OCI-LY7 (cell line): ENCODE data around the gene KCNQ1.

Experiments
- EZH2phosphoT487 ChIP-seq: fragments of 200-600 bp; sonication (generic); IDR thresholded peaks from 2 replicates; pipeline ENCODE4 v1.6.1; 2018; ENCODE audit warnings: low read depth, borderline replicate concordance, mild to moderate bottlenecking, mixed run types, antibody characterized with exemption, low read length, moderate library complexity, mixed read lengths
- TF ChIP-seq, protein P1 (sequence below): fragments of 200-600 bp; sonication (generic); conservative IDR thresholded peaks from 2 replicates; pipeline ENCODE4 v1.5.1; 2014; ENCODE audit warnings: mild to moderate bottlenecking, antibody characterized with exemption, low read length, moderate library complexity, mixed read lengths

DNA sequence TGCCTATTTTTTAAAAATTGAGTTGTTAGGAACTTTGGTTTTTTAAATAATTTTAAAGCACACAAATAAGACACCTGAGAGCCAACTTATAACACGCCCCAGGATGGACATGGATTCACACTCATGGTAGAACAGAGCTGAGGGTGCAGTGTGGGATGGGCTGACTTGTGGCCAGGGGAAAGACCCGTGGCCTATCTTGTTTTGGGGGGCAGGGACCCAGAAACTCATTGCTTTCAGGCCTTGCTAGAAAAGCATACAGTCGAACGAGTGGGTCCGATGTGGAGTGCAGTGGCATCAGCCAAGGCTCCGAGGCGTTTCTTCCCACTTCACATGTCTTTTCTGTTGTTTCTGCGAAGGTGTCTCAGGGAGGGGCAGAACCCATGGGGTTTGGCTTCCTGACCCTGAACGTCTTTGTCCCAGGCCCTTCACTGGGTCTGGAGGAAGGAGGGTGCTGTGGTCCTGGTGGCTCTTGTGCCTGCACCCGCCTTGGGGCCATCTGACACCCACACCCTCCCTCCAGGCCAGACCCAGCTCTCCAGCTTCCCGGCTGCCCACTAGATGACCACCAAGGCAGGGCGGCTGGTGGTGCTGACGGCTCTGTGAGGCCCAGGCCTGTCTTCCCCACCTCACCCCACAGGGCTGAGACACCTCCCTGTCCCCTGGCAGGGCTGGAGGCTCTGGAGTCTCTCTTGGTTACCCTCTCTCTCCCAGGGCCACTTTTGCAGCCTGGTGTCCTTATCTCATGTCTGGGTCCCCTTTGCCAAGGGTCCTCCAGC lies 120.8 kb downstream of the KCNQ1 start:
- TF ChIP-seq, protein P1, sequence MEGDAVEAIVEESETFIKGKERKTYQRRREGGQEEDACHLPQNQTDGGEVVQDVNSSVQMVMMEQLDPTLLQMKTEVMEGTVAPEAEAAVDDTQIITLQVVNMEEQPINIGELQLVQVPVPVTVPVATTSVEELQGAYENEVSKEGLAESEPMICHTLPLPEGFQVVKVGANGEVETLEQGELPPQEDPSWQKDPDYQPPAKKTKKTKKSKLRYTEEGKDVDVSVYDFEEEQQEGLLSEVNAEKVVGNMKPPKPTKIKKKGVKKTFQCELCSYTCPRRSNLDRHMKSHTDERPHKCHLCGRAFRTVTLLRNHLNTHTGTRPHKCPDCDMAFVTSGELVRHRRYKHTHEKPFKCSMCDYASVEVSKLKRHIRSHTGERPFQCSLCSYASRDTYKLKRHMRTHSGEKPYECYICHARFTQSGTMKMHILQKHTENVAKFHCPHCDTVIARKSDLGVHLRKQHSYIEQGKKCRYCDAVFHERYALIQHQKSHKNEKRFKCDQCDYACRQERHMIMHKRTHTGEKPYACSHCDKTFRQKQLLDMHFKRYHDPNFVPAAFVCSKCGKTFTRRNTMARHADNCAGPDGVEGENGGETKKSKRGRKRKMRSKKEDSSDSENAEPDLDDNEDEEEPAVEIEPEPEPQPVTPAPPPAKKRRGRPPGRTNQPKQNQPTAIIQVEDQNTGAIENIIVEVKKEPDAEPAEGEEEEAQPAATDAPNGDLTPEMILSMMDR: no peak
- no peak for TF ChIP-seq EZH2phosphoT487
